SU-DHL-6 (cell line): Measurements from ENCODE around the gene SHISAL1.

ENCODE experiments used
- H2AFZ ChIP-seq: fragments of 200-600 bp; sonication (generic); 2 replicates; pipeline ENCODE4 v1.6.1; 2014; ENCODE audit warnings: low read depth, mild to moderate bottlenecking, moderate library complexity, mixed read lengths, antibody characterized with exemption, low read length; ENCODE audit not compliant: severe bottlenecking
- H3F3A ChIP-seq: fragments of 200-600 bp; shearing (Covaris generic); 2 replicates; pipeline ENCODE4 v1.6.0; 2016; ENCODE audit warnings: antibody characterized with exemption, mild to moderate bottlenecking; ENCODE audit not compliant: insufficient read depth
- H3K27ac ChIP-seq: fragments of 200-600 bp; sonication (generic); 2 replicates; pipeline ENCODE4 v1.5.1; 2016; ENCODE audit warnings: low read depth, mild to moderate bottlenecking, low read length, moderate library complexity, mixed read lengths
- H3K27me3 ChIP-seq: fragments of 200-600 bp; sonication (generic), shearing (Covaris generic); 2 replicates; pipeline ENCODE4 v1.6.0; 2014; ENCODE audit warnings: mild to moderate bottlenecking, low read length
- H3K36me3 ChIP-seq: fragments of 200-600 bp; sonication (generic); 2 replicates; pipeline ENCODE4 v1.6.1; 2014; ENCODE audit warnings: mild to moderate bottlenecking, low read length, mixed read lengths
- H3K4me2 ChIP-seq: fragments of 300-600, 200-600 bp; shearing (Covaris generic), sonication (generic); 2 replicates; pipeline ENCODE4 v1.6.0; 2014; ENCODE audit warnings: low read length, low read depth, mild to moderate bottlenecking; ENCODE audit not compliant: poor library complexity, severe bottlenecking
- H3K4me3 ChIP-seq: fragments of 200-600 bp; sonication (generic); 2 replicates; pipeline ENCODE4 v1.5.1; 2014; ENCODE audit warnings: antibody characterized with exemption, low read length, mild to moderate bottlenecking, mixed read lengths; ENCODE audit not compliant: insufficient read depth, poor library complexity, severe bottlenecking
- H3K79me2 ChIP-seq: fragments of 200-600 bp; sonication (generic); 2 replicates; pipeline ENCODE4 v1.6.1; 2014; ENCODE audit warnings: mild to moderate bottlenecking, low read length, moderate library complexity; ENCODE audit not compliant: insufficient read depth
- H3K9ac ChIP-seq: fragments of 200-600 bp; sonication (generic); 2 replicates; pipeline ENCODE4 v1.7.0; 2014; ENCODE audit warnings: mild to moderate bottlenecking, low read length
- H3K9me2 ChIP-seq: fragments of 200-600 bp; sonication (generic); replicated peaks from 2 replicates; pipeline ENCODE4 v1.6.1; 2014; ENCODE audit warnings: low read length; ENCODE audit not compliant: insufficient read depth
- H3K9me3 ChIP-seq: fragments of 200-600 bp; sonication (generic); 2 replicates; pipeline ENCODE4 v1.6.1; 2014; ENCODE audit warnings: low read length, mixed read lengths; ENCODE audit not compliant: insufficient read depth
- H4K20me1 ChIP-seq: fragments of 200-600 bp; sonication (generic); 2 replicates; pipeline ENCODE4 v1.6.1; 2014; ENCODE audit warnings: low read depth, mild to moderate bottlenecking, antibody characterized with exemption, low read length, moderate library complexity, mixed read lengths
- EZH2phosphoT487 ChIP-seq: fragments of 200-600 bp; sonication (generic), shearing (Covaris generic); conservative IDR thresholded peaks from 2 replicates; pipeline ENCODE4 v1.6.1; 2018; ENCODE audit warnings: mild to moderate bottlenecking, antibody characterized with exemption, low read length, moderate library complexity, mixed read lengths
- TF ChIP-seq, protein P1 (sequence below): fragments of 200-600 bp; sonication (generic); IDR thresholded peaks from one replicate; pipeline ENCODE4 v1.5.1; 2017; ENCODE audit warnings: antibody characterized with exemption, mild to moderate bottlenecking, low read length, moderate library complexity; ENCODE audit not compliant: insufficient read depth, poor library complexity, severe bottlenecking

SHISAL1 gene

DNA sequence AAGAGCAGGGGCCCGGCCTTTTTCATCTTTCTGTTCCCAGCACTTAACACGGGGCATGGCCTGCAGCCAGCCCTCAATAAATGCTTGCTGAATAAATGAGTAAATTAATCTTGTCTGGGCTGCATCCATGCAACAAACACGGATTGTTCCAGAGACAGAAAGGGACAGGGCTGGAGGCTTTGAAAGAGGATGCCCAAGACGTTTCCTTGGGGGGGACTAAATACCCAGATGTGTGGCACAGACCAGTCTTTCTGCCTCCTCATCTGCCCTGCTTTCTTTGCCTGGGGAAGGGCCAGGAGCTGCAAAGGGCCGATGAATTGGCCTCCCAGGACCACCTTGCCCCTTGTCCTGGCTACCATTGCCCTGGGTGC is 40.4 kb downstream of the SHISAL1 start:
- no peak overlapping the region for H3K27ac ChIP-seq
- no peak overlapping the region for H3K9ac ChIP-seq
- H3K27me3 ChIP-seq: no peaks in the 10 kb centered on the region
- TF ChIP-seq, protein P1, sequence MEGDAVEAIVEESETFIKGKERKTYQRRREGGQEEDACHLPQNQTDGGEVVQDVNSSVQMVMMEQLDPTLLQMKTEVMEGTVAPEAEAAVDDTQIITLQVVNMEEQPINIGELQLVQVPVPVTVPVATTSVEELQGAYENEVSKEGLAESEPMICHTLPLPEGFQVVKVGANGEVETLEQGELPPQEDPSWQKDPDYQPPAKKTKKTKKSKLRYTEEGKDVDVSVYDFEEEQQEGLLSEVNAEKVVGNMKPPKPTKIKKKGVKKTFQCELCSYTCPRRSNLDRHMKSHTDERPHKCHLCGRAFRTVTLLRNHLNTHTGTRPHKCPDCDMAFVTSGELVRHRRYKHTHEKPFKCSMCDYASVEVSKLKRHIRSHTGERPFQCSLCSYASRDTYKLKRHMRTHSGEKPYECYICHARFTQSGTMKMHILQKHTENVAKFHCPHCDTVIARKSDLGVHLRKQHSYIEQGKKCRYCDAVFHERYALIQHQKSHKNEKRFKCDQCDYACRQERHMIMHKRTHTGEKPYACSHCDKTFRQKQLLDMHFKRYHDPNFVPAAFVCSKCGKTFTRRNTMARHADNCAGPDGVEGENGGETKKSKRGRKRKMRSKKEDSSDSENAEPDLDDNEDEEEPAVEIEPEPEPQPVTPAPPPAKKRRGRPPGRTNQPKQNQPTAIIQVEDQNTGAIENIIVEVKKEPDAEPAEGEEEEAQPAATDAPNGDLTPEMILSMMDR: no peak
- no peak for TF ChIP-seq EZH2phosphoT487
- H3K4me3 ChIP-seq: no peak overlapping the region
- H3K79me2 ChIP-seq: no peaks in the 10 kb centered on the region
- no peaks in the 10 kb centered on the region for H3K9me3 ChIP-seq
- H3K36me3 ChIP-seq: no peaks in the 10 kb centered on the region
- no peaks in the 10 kb centered on the region for H4K20me1 ChIP-seq
- H2AFZ ChIP-seq: no peak overlapping the region
- H3K9me2 ChIP-seq: no peaks in the 10 kb centered on the region
- H3F3A ChIP-seq: no peaks in the 10 kb centered on the region
- H3K4me2 ChIP-seq: no peak overlapping the region

DNA sequence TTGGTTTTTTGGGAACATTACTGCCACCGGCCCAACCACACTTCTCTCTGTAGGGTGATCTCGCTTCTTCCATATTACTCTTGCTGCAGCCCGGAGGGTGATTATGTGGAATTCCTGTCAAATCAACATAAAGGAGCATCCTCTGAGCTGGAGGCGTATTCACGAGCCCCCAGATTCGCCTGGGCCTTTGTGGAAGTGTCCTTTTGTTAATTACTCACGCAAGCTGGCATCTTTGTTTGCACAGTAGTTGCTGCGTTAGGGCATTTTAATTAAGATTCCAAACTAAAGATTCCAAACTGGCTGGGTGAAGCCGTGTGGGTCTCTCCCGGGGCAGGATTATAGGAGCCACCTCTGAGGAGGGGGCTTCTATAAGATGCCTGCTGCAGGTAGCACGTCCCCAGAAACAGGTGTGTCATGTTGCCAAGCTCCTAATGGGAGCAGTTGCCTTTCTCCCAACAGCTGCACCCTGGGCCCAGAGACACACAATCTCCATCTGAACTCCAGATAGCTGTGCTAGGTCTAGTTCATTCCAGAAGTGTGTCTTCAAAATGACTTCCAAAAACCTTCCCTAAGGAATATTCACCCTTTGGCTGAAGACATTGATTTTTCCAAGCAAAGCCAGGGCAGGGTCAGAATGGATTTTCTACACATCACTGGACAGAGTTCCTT is 40.9 kb downstream of the SHISAL1 start:
- TF ChIP-seq EZH2phosphoT487: no peak
- TF ChIP-seq, protein P1: no peak
- Histone ChIP-seq H3K9ac (no peak overlapping the region), H3K9me2 (no peaks in the 10 kb centered on the region), H3K27me3 (no peaks in the 10 kb centered on the region), H3K36me3 (no peaks in the 10 kb centered on the region), H3K27ac (no peak overlapping the region), H3K9me3 (no peaks in the 10 kb centered on the region), H2AFZ (no peak overlapping the region), H3K4me3 (no peak overlapping the region), H3K4me2 (no peak overlapping the region), H4K20me1 (no peaks in the 10 kb centered on the region), H3F3A (no peaks in the 10 kb centered on the region), H3K79me2 (no peaks in the 10 kb centered on the region)

DNA sequence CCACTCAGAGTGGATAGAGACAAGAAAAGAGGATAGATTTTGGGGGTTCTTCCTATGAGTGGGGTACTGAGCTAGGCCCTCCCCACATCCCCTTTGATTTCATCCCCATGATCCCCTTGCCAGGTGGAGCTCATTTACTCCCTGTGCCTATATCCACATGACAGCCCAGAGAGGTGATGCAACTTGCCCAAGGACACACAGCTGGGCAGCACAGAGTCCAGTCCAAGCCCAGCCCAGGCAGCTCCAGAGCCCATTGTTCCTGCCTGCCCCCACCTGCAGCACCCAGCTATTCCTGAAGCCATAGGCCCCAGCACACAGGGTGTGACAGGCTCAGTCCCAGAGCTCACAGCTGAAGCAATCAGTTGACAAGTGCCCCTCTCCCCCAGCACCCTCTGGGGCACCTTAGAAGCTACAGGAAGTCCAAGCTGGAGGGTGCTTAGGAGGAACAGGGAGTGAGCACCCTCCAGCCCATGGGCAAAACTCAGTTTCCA is 41.7 kb downstream of the SHISAL1 start:
- no peaks in the 10 kb centered on the region for H3K27me3 ChIP-seq
- H3K79me2 ChIP-seq: no peaks in the 10 kb centered on the region
- H3K36me3 ChIP-seq: no peaks in the 10 kb centered on the region
- no peak overlapping the region for H3K27ac ChIP-seq
- no peak overlapping the region for H3K4me3 ChIP-seq
- no peak overlapping the region for H3K4me2 ChIP-seq
- H3K9me3 ChIP-seq: no peaks in the 10 kb centered on the region
- H4K20me1 ChIP-seq: no peaks in the 10 kb centered on the region
- H2AFZ ChIP-seq: no peak overlapping the region
- H3K9me2 ChIP-seq: no peaks in the 10 kb centered on the region
- no peak overlapping the region for H3K9ac ChIP-seq
- H3F3A ChIP-seq: no peaks in the 10 kb centered on the region
- TF ChIP-seq, protein P1: no peak
- TF ChIP-seq EZH2phosphoT487: no peak
